ENCODE measurements around the gene PHLPP2. TPM values are rescaled to one million over a fixed set of nuclear protein-coding genes. Genes with fewer than 3 reads are reported as not detected.

Gene PHLPP2
- total RNA-seq, 1 donor from 2014 or later = 18.2 TPM

GRCh38 chr16:71674229-71674628, 50.3 kb downstream of the PHLPP2 start:
- no peak overlapping the region for H3K27ac Mint-ChIP-seq
- H3K27me3 Mint-ChIP-seq (ENCODE audit: low read depth) = no peaks in the 10 kb centered on the region
- H3K9me3 Mint-ChIP-seq = no peaks in the 10 kb centered on the region
- H3K4me1 Mint-ChIP-seq = no peaks in the 10 kb centered on the region
- peaks cover 43% of the 10 kb centered on the region for H3K36me3 Mint-ChIP-seq
- H3K4me3 Mint-ChIP-seq = no peak overlapping the region
- no peak for TF ChIP-seq CTCF (IDR thresholded peaks at IDR 0.05; ENCODE audit: unreplicated experiment)
- DNase-seq (ENCODE audit: low spot score in 2 of 2, unreplicated experiment in 2 of 2) = no peak

DNA sequence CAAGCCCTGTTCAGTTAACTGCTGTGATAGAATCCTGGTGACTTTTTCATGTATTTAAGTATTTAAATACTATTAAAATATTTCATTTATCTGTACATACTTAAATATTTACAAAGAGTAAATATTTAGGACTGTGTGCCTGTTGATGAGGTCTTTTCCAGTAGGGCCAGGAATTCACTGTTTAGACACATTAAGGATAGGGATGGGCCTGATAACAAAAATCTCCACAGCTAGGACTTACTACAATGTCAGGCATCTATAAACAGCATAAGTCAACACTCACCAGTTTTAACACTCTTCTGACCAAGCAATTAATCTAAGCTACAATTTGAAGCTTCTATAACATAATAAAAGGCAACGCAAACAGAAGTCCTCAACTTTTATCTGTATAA, 50.9 kb downstream of the PHLPP2 start:
- Mint-ChIP-seq H3K9me3 (no peaks in the 10 kb centered on the region), H3K27ac (no peak overlapping the region), H3K4me3 (no peak overlapping the region), H3K36me3 (peaks cover 44% of the 10 kb centered on the region), H3K27me3 (ENCODE audit: low read depth) (no peaks in the 10 kb centered on the region), H3K4me1 (no peaks in the 10 kb centered on the region)
- no peak for DNase-seq (ENCODE audit: low spot score in 2 of 2, unreplicated experiment in 2 of 2)
- TF ChIP-seq CTCF (IDR thresholded peaks at IDR 0.05; ENCODE audit: unreplicated experiment) = no peak

GRCh38 chr16:71672803-71673581, 51.5 kb downstream of the PHLPP2 start:
- DNase-seq (ENCODE audit: low spot score in 2 of 2, unreplicated experiment in 2 of 2) = no peak
- H3K36me3 Mint-ChIP-seq = peaks cover 43% of the 10 kb centered on the region
- no peaks in the 10 kb centered on the region for H3K27me3 Mint-ChIP-seq (ENCODE audit: low read depth)
- H3K27ac Mint-ChIP-seq = no peak overlapping the region
- TF ChIP-seq CTCF (IDR thresholded peaks at IDR 0.05; ENCODE audit: unreplicated experiment) = no peak
- H3K4me1 Mint-ChIP-seq = no peaks in the 10 kb centered on the region
- H3K9me3 Mint-ChIP-seq = no peaks in the 10 kb centered on the region
- H3K4me3 Mint-ChIP-seq = no peak overlapping the region

DNA sequence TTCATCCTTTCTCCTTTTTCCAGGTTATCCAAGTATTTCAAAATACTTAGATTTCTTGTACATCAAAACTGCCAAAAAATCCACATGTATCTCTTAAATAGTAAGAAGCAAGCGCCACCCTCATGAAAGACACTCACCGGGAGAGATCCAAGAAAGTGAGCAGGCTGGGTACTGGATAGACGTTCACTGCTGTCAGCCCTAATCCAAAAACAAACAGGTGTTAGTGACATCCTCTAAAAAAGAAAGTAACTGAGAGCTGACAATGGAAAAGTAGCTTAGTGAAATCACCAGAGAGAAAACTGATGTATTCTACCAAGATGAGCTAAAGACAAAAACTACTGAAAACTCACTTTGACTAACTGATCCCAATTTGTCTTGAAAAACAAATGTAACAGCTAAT, 52.4 kb downstream of the PHLPP2 start:
- peaks cover 38% of the 10 kb centered on the region for H3K36me3 Mint-ChIP-seq
- no peak overlapping the region for H3K4me3 Mint-ChIP-seq
- no peak overlapping the region for H3K27ac Mint-ChIP-seq
- no peaks in the 10 kb centered on the region for H3K4me1 Mint-ChIP-seq
- TF ChIP-seq CTCF (IDR thresholded peaks at IDR 0.05; ENCODE audit: unreplicated experiment) = no peak
- no peaks in the 10 kb centered on the region for H3K27me3 Mint-ChIP-seq (ENCODE audit: low read depth)
- no peaks in the 10 kb centered on the region for H3K9me3 Mint-ChIP-seq
- no peak for DNase-seq (ENCODE audit: low spot score in 2 of 2, unreplicated experiment in 2 of 2)

DNA sequence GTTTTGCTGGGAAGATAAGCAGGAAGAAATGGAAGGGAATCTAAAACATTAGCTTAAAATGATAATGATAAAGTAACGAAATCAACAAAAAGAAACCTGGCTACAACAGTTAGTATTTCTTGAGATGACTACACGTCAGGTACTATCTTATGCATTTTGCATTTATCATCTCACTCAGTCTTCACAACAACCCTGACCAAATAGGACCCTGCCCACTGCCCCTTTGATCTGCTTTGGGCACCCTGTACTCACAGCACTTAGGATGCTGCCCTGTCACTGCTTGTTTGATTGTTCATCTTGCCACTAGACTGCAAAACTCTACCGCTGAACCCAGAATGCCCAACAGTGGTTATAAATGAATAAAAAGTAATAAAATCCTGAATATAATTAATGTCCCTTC, 53.3 kb downstream of the PHLPP2 start:
- H3K4me1 Mint-ChIP-seq = no peaks in the 10 kb centered on the region
- no peaks in the 10 kb centered on the region for H3K9me3 Mint-ChIP-seq
- no peak for DNase-seq (ENCODE audit: low spot score in 2 of 2, unreplicated experiment in 2 of 2)
- H3K36me3 Mint-ChIP-seq = peaks cover 34% of the 10 kb centered on the region
- no peaks in the 10 kb centered on the region for H3K27me3 Mint-ChIP-seq (ENCODE audit: low read depth)
- H3K4me3 Mint-ChIP-seq = no peak overlapping the region
- TF ChIP-seq CTCF (IDR thresholded peaks at IDR 0.05; ENCODE audit: unreplicated experiment) = no peak
- no peak overlapping the region for H3K27ac Mint-ChIP-seq
